Measurements from ENCODE around the gene MYDGF.

MYDGF gene

GRCh38 chr19:4618019-4618418 is 52.1 kb downstream of the MYDGF start:
- no peak overlapping the region for H3K4me3 ChIP-seq (replicated peaks in 1 of 2; ENCODE audit: low read depth in 2 of 2, low read length in 2 of 2)
- TF ChIP-seq CTCF (IDR thresholded peaks at IDR 0.05; ENCODE audit: low read depth, low read length) = no peak
- DNase-seq (ENCODE audit: low read depth in 2 of 2) = no peak

- DNase-seq (ENCODE audit: low read depth in 2 of 2) = no peak
- no peak for TF ChIP-seq CTCF (IDR thresholded peaks at IDR 0.05; ENCODE audit: low read depth, low read length)
- H3K4me3 ChIP-seq (replicated peaks in 1 of 2; ENCODE audit: low read depth in 2 of 2, low read length in 2 of 2) = no peak overlapping the region
Measured at GRCh38 chr19:4613254-4613751, 56.8 kb downstream of the MYDGF start.

GRCh38 chr19:4609878-4610511 is 60.1 kb downstream of the MYDGF start:
- no peak for DNase-seq (ENCODE audit: low read depth in 2 of 2)
- no peak overlapping the region for H3K4me3 ChIP-seq (replicated peaks in 1 of 2; ENCODE audit: low read depth in 2 of 2, low read length in 2 of 2)
- no peak for TF ChIP-seq CTCF (IDR thresholded peaks at IDR 0.05; ENCODE audit: low read depth, low read length)
